HUES64 (cell line): ENCODE measurements around the gene RPLP2.

Source experiments
- H3K27ac ChIP-seq: 2 replicates; pipeline ENCODE4 v1.7.0; 2013; ENCODE audit warnings: low read depth, low read length, inconsistent platforms
- H3K27me3 ChIP-seq: 2 replicates; pipeline ENCODE4 v1.6.1; 2013; ENCODE audit warnings: mild to moderate bottlenecking, low read length; ENCODE audit not compliant: insufficient read depth
- H3K36me3 ChIP-seq: 2 replicates; pipeline ENCODE4 v1.6.1; 2013; ENCODE audit warnings: mild to moderate bottlenecking, low read length; ENCODE audit not compliant: insufficient read depth
- H3K4me1 ChIP-seq: 2 replicates; pipeline ENCODE4 v1.6.1; 2013; ENCODE audit warnings: mild to moderate bottlenecking, low read length, moderate library complexity; ENCODE audit not compliant: insufficient read depth
- H3K4me3 ChIP-seq: 2 replicates; pipeline ENCODE4 v1.5.1; 2013; ENCODE audit warnings: mild to moderate bottlenecking, low read length, moderate library complexity
- H3K9ac ChIP-seq: 2 replicates; pipeline ENCODE4 v1.6.1; 2013; ENCODE audit warnings: mild to moderate bottlenecking, low read depth, low read length
- H3K9me3 ChIP-seq: 2 replicates; pipeline ENCODE4 v1.6.1; 2013; ENCODE audit warnings: low read depth, low read length; ENCODE audit not compliant: insufficient read depth
- WGBS: fragments of 150-250, 120-280 bp; methylation state at CpG from one replicate; pipeline ENCODE4 v1.1.7; 2013; ENCODE audit warnings: missing lambda C conversion rate; 5-methylcytosine and 5-hydroxymethylcytosine counted together

The RPLP2 gene

DNA sequence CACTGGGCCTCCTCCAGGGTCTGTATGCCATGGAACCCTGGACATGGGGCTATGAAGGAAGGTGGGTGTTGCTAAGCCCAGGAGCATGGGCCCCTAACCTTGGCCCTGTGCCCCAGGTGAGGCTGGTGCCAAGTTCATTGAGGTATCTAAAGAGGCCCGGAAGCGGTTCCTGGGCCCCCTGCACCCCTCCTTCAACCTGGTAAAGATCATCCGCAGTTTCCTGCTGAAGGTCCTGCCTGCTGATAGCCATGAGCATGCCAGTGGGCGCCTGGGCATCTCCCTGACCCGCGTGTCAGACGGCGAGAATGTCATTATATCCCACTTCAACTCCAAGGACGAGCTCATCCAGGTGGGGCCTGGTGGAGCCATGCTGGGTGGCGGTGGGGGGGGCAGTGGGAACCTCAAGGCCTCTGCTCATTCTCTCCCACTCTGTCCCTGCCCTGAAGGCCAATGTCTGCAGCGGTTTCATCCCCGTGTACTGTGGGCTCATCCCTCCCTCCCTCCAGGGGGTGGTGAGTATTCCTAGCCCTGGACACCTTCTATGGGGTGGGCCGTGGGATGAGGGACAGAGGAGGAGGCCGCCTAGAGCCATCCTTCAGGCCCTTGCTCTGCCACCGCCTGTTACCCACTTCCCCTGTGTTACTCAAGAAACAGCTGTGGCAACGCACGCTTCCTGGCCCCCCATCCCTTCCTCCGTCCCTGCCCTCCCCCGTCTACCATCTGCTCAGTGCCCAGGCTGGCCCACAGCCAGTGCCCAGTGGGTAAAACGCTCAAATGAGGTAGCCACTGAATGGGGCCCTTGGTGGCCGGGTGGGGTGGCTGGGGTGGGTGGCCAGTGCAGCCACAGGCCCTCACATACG is 12.0 kb downstream of the RPLP2 start:
- Histone ChIP-seq H3K27me3 (peaks cover 13% of the 10 kb centered on the region), H3K9me3 (no peaks in the 10 kb centered on the region), H3K9ac (no peak overlapping the region), H3K4me3 (no peak overlapping the region), H3K4me1 (no peaks in the 10 kb centered on the region), H3K27ac (no peak overlapping the region), H3K36me3 (0 out of 2 replicates have a peak, but pooled peaks cover 6% of the 10 kb centered on the region)
- 95% methylated on average over 21 of the region's 22 CpGs for WGBS

DNA sequence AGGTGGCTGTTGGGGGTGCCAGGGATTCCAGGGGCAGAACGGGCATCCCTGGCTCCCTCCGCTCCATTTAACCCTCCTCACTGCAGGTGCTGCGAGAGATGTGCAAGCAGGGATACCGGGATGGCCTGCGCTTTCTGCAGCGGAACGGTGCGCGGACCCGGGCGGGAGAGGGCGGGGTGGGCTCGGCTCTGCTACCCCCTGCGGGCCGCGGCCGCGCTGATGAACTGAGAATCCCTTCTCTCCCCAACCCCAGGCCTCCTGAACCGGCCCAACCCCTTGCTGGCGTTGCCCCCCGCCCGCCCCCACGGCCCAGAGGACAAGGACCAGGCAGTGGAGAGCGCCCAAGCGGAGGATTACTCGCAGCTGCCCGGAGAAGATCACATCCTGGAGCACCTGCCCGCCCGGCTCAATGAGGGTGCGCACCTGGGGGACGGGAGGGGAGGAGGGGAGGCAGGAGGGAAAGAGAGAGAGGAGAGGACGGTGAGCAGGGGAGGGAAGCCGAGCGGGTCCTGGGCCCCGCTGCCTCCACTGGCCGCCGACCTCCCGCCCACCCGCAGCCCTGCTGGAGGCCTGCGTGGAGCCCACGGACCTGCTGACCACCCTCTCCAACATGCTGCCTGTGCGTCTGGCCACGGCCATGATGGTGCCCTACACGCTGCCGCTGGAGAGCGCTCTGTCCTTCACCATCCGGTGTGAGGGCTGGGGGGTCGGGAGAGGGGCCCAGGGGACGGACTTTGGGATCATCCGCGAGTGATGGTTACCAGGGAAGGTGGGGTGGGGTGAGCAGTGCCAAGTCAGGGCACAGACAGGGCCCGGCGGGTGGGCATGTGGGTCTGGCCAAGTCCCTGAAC is 13.9 kb downstream of the RPLP2 start:
- H3K4me1 ChIP-seq, result peaks cover 12% of the 10 kb centered on the region
- no peak overlapping the region for H3K27ac ChIP-seq

DNA sequence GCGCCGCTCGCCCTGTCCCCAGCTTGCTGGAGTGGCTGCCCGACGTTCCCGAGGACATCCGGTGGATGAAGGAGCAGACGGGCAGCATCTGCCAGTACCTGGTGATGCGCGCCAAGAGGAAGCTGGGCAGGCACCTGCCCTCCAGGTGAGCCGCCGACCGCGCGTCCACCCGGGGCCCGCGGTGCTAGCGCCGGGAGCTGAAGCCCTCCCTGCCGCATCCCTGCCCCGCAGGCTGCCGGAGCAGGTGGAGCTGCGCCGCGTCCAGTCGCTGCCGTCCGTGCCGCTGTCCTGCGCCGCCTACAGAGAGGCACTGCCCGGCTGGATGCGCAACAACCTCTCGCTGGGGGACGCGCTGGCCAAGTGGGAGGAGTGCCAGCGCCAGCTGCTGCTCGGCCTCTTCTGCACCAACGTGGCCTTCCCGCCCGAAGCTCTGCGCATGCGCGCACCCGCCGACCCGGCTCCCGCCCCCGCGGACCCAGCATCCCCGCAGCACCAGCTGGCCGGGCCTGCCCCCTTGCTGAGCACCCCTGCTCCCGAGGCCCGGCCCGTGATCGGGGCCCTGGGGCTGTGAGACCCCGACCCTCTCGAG is 14.6 kb downstream of the RPLP2 start:
- Histone ChIP-seq H3K9ac (no peak overlapping the region), H3K4me1 (peaks cover 19% of the 10 kb centered on the region), H3K36me3 (0 out of 2 replicates have a peak, but pooled peaks cover 6% of the 10 kb centered on the region), H3K4me3 (no peak overlapping the region), H3K27me3 (peaks cover 39% of the 10 kb centered on the region), H3K27ac (no peak overlapping the region), H3K9me3 (no peaks in the 10 kb centered on the region)
- 95% methylated on average over 59 of the region's 59 CpGs for WGBS

More for the DNA sequence above, 13.9 kb downstream of the RPLP2 start:
- no peak overlapping the region for H3K9ac ChIP-seq
- 0 out of 2 replicates have a peak, but pooled peaks cover 6% of the 10 kb centered on the region for H3K36me3 ChIP-seq
- peaks cover 32% of the 10 kb centered on the region for H3K27me3 ChIP-seq
- WGBS, result 92% methylated on average over 53 of the region's 53 CpGs
- no peak overlapping the region for H3K4me3 ChIP-seq
- no peaks in the 10 kb centered on the region for H3K9me3 ChIP-seq

DNA sequence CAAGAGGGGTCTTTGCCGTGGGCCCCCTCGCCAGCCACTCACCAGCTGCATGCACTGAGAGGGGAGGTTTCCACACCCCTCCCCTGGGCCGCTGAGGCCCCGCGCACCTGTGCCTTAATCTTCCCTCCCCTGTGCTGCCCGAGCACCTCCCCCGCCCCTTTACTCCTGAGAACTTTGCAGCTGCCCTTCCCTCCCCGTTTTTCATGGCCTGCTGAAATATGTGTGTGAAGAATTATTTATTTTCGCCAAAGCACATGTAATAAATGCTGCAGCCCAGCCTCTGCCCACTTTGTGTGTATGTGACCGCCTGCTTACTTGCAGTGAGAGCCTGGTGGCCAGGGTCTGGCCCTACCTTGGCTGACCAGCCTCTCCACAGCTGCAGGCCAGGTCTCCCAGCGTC is 15.2 kb downstream of the RPLP2 start:
- 0 out of 2 replicates have a peak, but pooled peaks cover 6% of the 10 kb centered on the region for H3K36me3 ChIP-seq
- no peaks in the 10 kb centered on the region for H3K9me3 ChIP-seq
- H3K4me1 ChIP-seq, result peaks cover 19% of the 10 kb centered on the region
- H3K9ac ChIP-seq, result no peak overlapping the region
- no peak overlapping the region for H3K4me3 ChIP-seq
- no peak overlapping the region for H3K27ac ChIP-seq
- WGBS, result 87% methylated on average over 11 of the region's 11 CpGs
- peaks cover 45% of the 10 kb centered on the region for H3K27me3 ChIP-seq

- Histone ChIP-seq H3K27me3 (peaks cover 50% of the 10 kb centered on the region), H3K36me3 (0 out of 2 replicates have a peak, but pooled peaks cover 6% of the 10 kb centered on the region), H3K9me3 (no peaks in the 10 kb centered on the region), H3K9ac (no peak overlapping the region), H3K4me1 (peaks cover 19% of the 10 kb centered on the region), H3K27ac (no peak overlapping the region), H3K4me3 (no peak overlapping the region)
- WGBS, result 92% methylated on average over 12 of the region's 12 CpGs
Measured at GRCh38 chr11:825366-826226, 15.8 kb downstream of the RPLP2 start.

- Histone ChIP-seq H3K9me3 (no peaks in the 10 kb centered on the region), H3K27me3 (peaks cover 56% of the 10 kb centered on the region), H3K36me3 (0 out of 2 replicates have a peak, but pooled peaks cover 6% of the 10 kb centered on the region), H3K4me1 (peaks cover 22% of the 10 kb centered on the region), H3K9ac (no peak overlapping the region), H3K4me3 (peak overlapping the region; percentile 55; the same call in 1 of the 2 replicates), H3K27ac (no peak overlapping the region)
- WGBS, result 87% methylated on average over 8 of the region's 9 CpGs
Measured at GRCh38 chr11:826227-826621, 16.5 kb downstream of the RPLP2 start.

GRCh38 chr11:826836-827145 is 17.0 kb downstream of the RPLP2 start:
- Histone ChIP-seq H3K27ac (no peak overlapping the region), H3K4me3 (peak overlapping the region; percentile 55), H3K27me3 (peaks cover 62% of the 10 kb centered on the region), H3K4me1 (peaks cover 28% of the 10 kb centered on the region), H3K9ac (peak overlapping the region; percentile 41; the same call in 1 of the 2 replicates), H3K36me3 (0 out of 2 replicates have a peak, but pooled peaks cover 3% of the 10 kb centered on the region), H3K9me3 (no peaks in the 10 kb centered on the region)
- WGBS, result 3% methylated on average over 22 of the region's 22 CpGs

GRCh38 chr11:827146-827896 is 17.6 kb downstream of the RPLP2 start:
- H3K9me3 ChIP-seq, result no peaks in the 10 kb centered on the region
- peaks cover 32% of the 10 kb centered on the region for H3K4me1 ChIP-seq
- peaks cover 67% of the 10 kb centered on the region for H3K27me3 ChIP-seq
- 0 out of 2 replicates have a peak, but pooled peaks cover 3% of the 10 kb centered on the region for H3K36me3 ChIP-seq
- WGBS, result 2% methylated on average over 65 of the region's 66 CpGs
- H3K9ac ChIP-seq, result peak overlapping the region; percentile 41
- no peak overlapping the region; the same call in 1 of the 2 replicates for H3K27ac ChIP-seq
- H3K4me3 ChIP-seq, result peak overlapping the region; percentile 55

GRCh38 chr11:827897-828192 is 18.1 kb downstream of the RPLP2 start, which contains the start of gene CRACR2B:
Gene CRACR2B, plus strand, starts transcription at chr11:827919. Its CDS starts 689 bp downstream, at chr11:828608.
- H3K4me3 ChIP-seq, result peak within 1 kb of the TSS; percentile 55
- 0 out of 2 replicates have a peak, but pooled peaks cover 3% of the 10 kb centered on the region for H3K36me3 ChIP-seq
- H3K27me3 ChIP-seq, result peaks cover 68% of the 10 kb centered on the region
- H3K9me3 ChIP-seq, result no peaks in the 10 kb centered on the region
- WGBS, result 37% methylated on average over 5 of the region's 5 CpGs
- H3K4me1 ChIP-seq, result peaks cover 32% of the 10 kb centered on the region
- H3K27ac ChIP-seq, result no peak within 1 kb of the TSS; the same call in 1 of the 2 replicates
- peak within 1 kb of the TSS; percentile 41 for H3K9ac ChIP-seq
